H1 (cell line): ENCODE data around the gene SPATA21. TPM values are rescaled to one million over a fixed set of nuclear protein-coding genes. Genes with fewer than 3 reads are reported as not detected.

ENCODE experiments used
- CTCF ChIA-PET: fragments of 300-600 bp; sonication (Branson Sonifier 250); formaldehyde crosslinking; loops from one replicate; lab custom pipeline; 2021; ENCODE audit not compliant: partially characterized antibody; lab: Charles Lee
- POLR2A ChIA-PET: fragments of 300-600 bp; sonication (Branson Sonifier 250); formaldehyde crosslinking; loops from one replicate; lab custom pipeline; 2021; ENCODE audit warnings: inconsistent platforms; ENCODE audit not compliant: partially characterized antibody; lab: Charles Lee
- DNase-seq, 2 experiments: peaks; one replicate each; pipeline versions ENCODE4 v3.0.0 to v3.0.0-alpha.2; 2010 to 2022; ENCODE audit warnings: low spot score in 2 of 2, low read depth in 1 of 2, mixed read lengths in 1 of 2
- FAIRE-seq: peaks from 2 replicates; lab custom pipeline; 2011; peaks lifted over from hg19 to GRCh38; lab: Jason Lieb, UNC
- H2AFZ ChIP-seq: 2 replicates; pipeline ENCODE4 v1.8.1; 2012; ENCODE audit warnings: low read length, inconsistent platforms
- H2AK5ac ChIP-seq: 2 replicates; pipeline ENCODE4 v1.6.1; 2013; ENCODE audit warnings: low read depth, low read length
- H2BK120ac ChIP-seq: replicated peaks from 2 replicates; pipeline ENCODE3; 2013; ENCODE audit warnings: low read depth, low read length, inconsistent platforms
- H2BK12ac ChIP-seq: 2 replicates; pipeline ENCODE4 v1.6.1; 2013; ENCODE audit warnings: low read depth, low read length
- H2BK15ac ChIP-seq: 2 replicates; pipeline ENCODE4 v1.6.1; 2013; ENCODE audit warnings: low read length
- H2BK20ac ChIP-seq: 2 replicates; pipeline ENCODE4 v1.6.1; 2013; ENCODE audit warnings: low read length
- H2BK5ac ChIP-seq: 2 replicates; pipeline ENCODE4 v1.6.1; 2013; ENCODE audit warnings: low read depth, low read length
- H3K14ac ChIP-seq: 2 replicates; pipeline ENCODE4 v1.6.1; 2013; ENCODE audit warnings: inconsistent platforms; ENCODE audit not compliant: insufficient read length
- H3K18ac ChIP-seq: 2 replicates; pipeline ENCODE4 v1.6.1; 2013; ENCODE audit warnings: low read length; ENCODE audit errors: extremely low read depth
- H3K23ac ChIP-seq: 2 replicates; pipeline ENCODE4 v1.6.1; 2013; ENCODE audit warnings: inconsistent platforms; ENCODE audit not compliant: insufficient read length
- H3K23me2 ChIP-seq: 2 replicates; pipeline ENCODE4 v1.6.1; 2013; ENCODE audit warnings: low read depth, low read length
- H3K27ac ChIP-seq: 2 replicates; pipeline ENCODE4 v1.6.1; 2011; ENCODE audit warnings: low read depth, low read length, inconsistent platforms
- H3K27me3 ChIP-seq, 4 experiments: replicated peaks in 1 of 4; 1 replicate in 1 of 4; 2 replicates in 3 of 4; pipeline versions ENCODE4 v1.6.1 to v1.8.1; 2011 to 2013; ENCODE audit warnings: low read length in 3 of 4, mild to moderate bottlenecking in 3 of 4, inconsistent platforms in 2 of 4, mixed read lengths in 2 of 4, moderate library complexity in 1 of 4; ENCODE audit not compliant: control insufficient read depth in 3 of 4, insufficient read depth in 3 of 4; ENCODE audit errors: extremely low read depth in 1 of 4
- H3K36me3 ChIP-seq, 4 experiments: 2 replicates each; pipeline versions ENCODE4 v1.6.1 to v1.8.1; 2011 to 2013; ENCODE audit warnings: mild to moderate bottlenecking in 4 of 4, low read length in 3 of 4, moderate library complexity in 2 of 4, control low read depth in 1 of 4, inconsistent platforms in 1 of 4; ENCODE audit not compliant: insufficient read depth in 4 of 4, control insufficient read depth in 2 of 4
- H3K4ac ChIP-seq: replicated peaks from 2 replicates; pipeline ENCODE3; 2013; ENCODE audit warnings: low read length, low read depth, mixed read lengths, inconsistent platforms; ENCODE audit not compliant: insufficient read length
- H3K4me1 ChIP-seq, 4 experiments: replicated peaks in 1 of 4; 1 replicate in 1 of 4; 2 replicates in 3 of 4; pipeline versions ENCODE4 v1.6.1 to v1.8.1; 2011 to 2013; ENCODE audit warnings: low read length in 3 of 4, inconsistent platforms in 2 of 4, mixed read lengths in 1 of 4; ENCODE audit not compliant: insufficient read depth in 4 of 4, control insufficient read depth in 3 of 4
- H3K4me2 ChIP-seq, 2 experiments: 2 replicates each; pipeline versions ENCODE4 v1.6.1 to v1.8.1; 2011 to 2013; ENCODE audit warnings: low read depth in 2 of 2, low read length in 2 of 2, control low read depth in 1 of 2, inconsistent platforms in 1 of 2, mild to moderate bottlenecking in 1 of 2; ENCODE audit not compliant: insufficient read depth in 1 of 2
- H3K4me3 ChIP-seq, 4 experiments: fragments of 200-600, 300-600 bp in 1 of 4; sonication (generic), shearing (Covaris generic), sonication (Bioruptor Twin) in 1 of 4; 2 replicates each; pipeline versions ENCODE4 v1.5.1 to v1.8.1; 2011 to 2016; ENCODE audit warnings: low read length in 4 of 4, low read depth in 3 of 4, control low read depth in 2 of 4, inconsistent platforms in 2 of 4, mild to moderate bottlenecking in 2 of 4, mixed read lengths in 1 of 4, moderate library complexity in 1 of 4; ENCODE audit not compliant: insufficient read depth in 2 of 4; ENCODE audit errors: extremely low read depth in 1 of 4
- H3K56ac ChIP-seq: replicated peaks from 2 replicates; pipeline ENCODE3; 2013; ENCODE audit warnings: low read depth, mild to moderate bottlenecking, mixed read lengths, low read length, inconsistent platforms; ENCODE audit not compliant: insufficient read length
- H3K79me1 ChIP-seq: 2 replicates; pipeline ENCODE4 v1.6.1; 2013; ENCODE audit warnings: low read depth, low read length, control low read depth
- H3K79me2 ChIP-seq, 2 experiments: 2 replicates each; pipeline versions ENCODE4 v1.6.1 to v1.8.1; 2012 to 2013; ENCODE audit warnings: low read length in 2 of 2, mild to moderate bottlenecking in 2 of 2, inconsistent platforms in 1 of 2; ENCODE audit not compliant: insufficient read depth in 2 of 2, control insufficient read depth in 1 of 2
- H3K9ac ChIP-seq, 4 experiments: replicated peaks in 1 of 4; 1 replicate in 1 of 4; 2 replicates in 3 of 4; pipeline versions ENCODE4 v1.6.1 to v1.8.1; 2011 to 2013; ENCODE audit warnings: low read depth in 3 of 4, low read length in 3 of 4, control low read depth in 2 of 4, mild to moderate bottlenecking in 2 of 4, moderate library complexity in 2 of 4, inconsistent platforms in 1 of 4; ENCODE audit errors: extremely low read depth in 1 of 4
- H3K9me3 ChIP-seq, 2 experiments: 2 replicates each; pipeline versions ENCODE4 v1.6.1 to v1.8.1; 2012 to 2013; ENCODE audit warnings: mild to moderate bottlenecking in 2 of 2, moderate library complexity in 2 of 2, control low read depth in 1 of 2, inconsistent platforms in 1 of 2, low read depth in 1 of 2, low read length in 1 of 2, mixed read lengths in 1 of 2; ENCODE audit not compliant: insufficient read depth in 2 of 2
- H4K20me1 ChIP-seq, 2 experiments: replicated peaks in 1 of 2; 2 replicates each; pipeline versions ENCODE3 to v1.8.1; 2011 to 2013; ENCODE audit warnings: inconsistent platforms in 2 of 2, low read length in 2 of 2, mild to moderate bottlenecking in 1 of 2; ENCODE audit not compliant: insufficient read depth in 2 of 2, control insufficient read depth in 1 of 2
- H4K5ac ChIP-seq: 2 replicates; pipeline ENCODE4 v1.6.1; 2013; ENCODE audit warnings: low read length, low read depth, mixed read lengths, inconsistent platforms; ENCODE audit not compliant: insufficient read length
- H4K8ac ChIP-seq: 2 replicates; pipeline ENCODE4 v1.8.0; 2013; ENCODE audit warnings: mild to moderate bottlenecking, moderate library complexity, low read length, inconsistent platforms; ENCODE audit not compliant: insufficient read depth; ENCODE audit errors: extremely low read depth
- H4K91ac ChIP-seq: replicated peaks from 2 replicates; pipeline ENCODE3; 2013; ENCODE audit warnings: low read length, mixed read lengths, inconsistent platforms; ENCODE audit not compliant: insufficient read length
- CEBPB ChIP-seq: IDR thresholded peaks from 2 replicates; pipeline ENCODE4 v1.6.1; 2012; ENCODE audit warnings: low read depth, low read length
- EZH2 ChIP-seq: fragments of 200-600 bp; sonication (generic); IDR thresholded peaks from 2 replicates; pipeline ENCODE4 v1.7.1; 2012; ENCODE audit warnings: low read depth, mild to moderate bottlenecking, moderate library complexity, low read length, inconsistent platforms; ENCODE audit not compliant: severe bottlenecking
- WGBS, 2 experiments: shearing (Covaris generic) in 1 of 2; methylation state at CpG; one replicate each; pipeline versions ENCODE4 v1.1.6 to v1.1.7; 2013 to 2015; ENCODE audit warnings: low lambda C conversion rate in 2 of 2, mixed read lengths in 2 of 2, inconsistent platforms in 1 of 2, low coverage in 1 of 2, missing lambda C conversion rate in 1 of 2; ENCODE audit not compliant: insufficient replicate concordance in 2 of 2, insufficient coverage in 1 of 2, insufficient read length in 1 of 2; ENCODE audit errors: extremely low coverage in 1 of 2, missing lambda C conversion rate in 1 of 2; 5-methylcytosine and 5-hydroxymethylcytosine counted together
- polyA plus RNA-seq, 7 experiments: library from polyadenylated mRNA; depleted of rRNA in 3 of 7; stranded (reverse) in 5 of 7; unstranded in 2 of 7; fragments of >200 nt in 5 of 7; fragments of 200-250 nt in 2 of 7; gene quantifications; 1 replicate in 5 of 7; 2 replicates in 1 of 7; 4 replicates in 1 of 7; pipeline versions ENCODE4 v1.2.1 to v1.2.3, GENCODE V29; 2011 to 2013; ENCODE audit warnings: missing spikeins in 2 of 7, mixed read lengths in 2 of 7
- total RNA-seq: library from RNA; stranded (reverse); fragmentation: NEBNext Ultra II Directional; extraction: Animal tissue kit (Norgen Biotek cat#: 25700); gene quantifications from 2 replicates; pipeline ENCODE4 v1.2.1, GENCODE V29; 2021

The SPATA21 gene
- total and polyA plus RNA-seq, 2 of the 8 experiments (the other 6 are each of a cell fraction or from before 2014, with no cell fraction given): not detected

DNA sequence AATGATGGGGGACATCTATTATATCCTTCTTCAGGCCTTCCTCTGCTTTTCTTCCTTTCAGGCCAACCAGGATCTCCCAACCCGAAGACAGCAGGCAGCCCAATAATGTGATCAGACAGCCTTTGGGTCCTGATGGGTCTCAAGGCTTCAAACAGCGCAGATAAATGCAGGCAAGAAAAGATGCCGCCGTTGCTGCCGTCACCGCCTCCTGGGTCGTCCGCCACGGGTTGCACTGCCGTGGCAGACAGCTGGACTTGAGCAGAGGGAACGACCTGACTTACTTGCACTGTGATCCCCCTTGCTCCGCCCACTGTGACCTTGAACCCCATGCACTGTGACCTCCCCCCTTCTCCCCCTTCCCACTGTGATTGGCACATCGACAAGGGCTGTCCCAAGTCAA is 42.2 kb downstream of the SPATA21 start:
- no peak for DNase-seq
- no peaks in the 10 kb centered on the region for H3K9me3 ChIP-seq
- H2AFZ ChIP-seq: no peak overlapping the region
- H4K5ac ChIP-seq: no peak overlapping the region
- H3K18ac ChIP-seq: no peak overlapping the region
- H3K14ac ChIP-seq: no peak overlapping the region
- H3K9ac ChIP-seq: no peak overlapping the region
- no peak overlapping the region for H4K91ac ChIP-seq
- CTCF ChIA-PET: interaction anchor here (1.2 to 2.0 kb wide), 5 partner anchors 14 to 45 kb away, joined by 3 to 6 read pairs (median 5); partner anchors contain the start of gene NECAP2
- H2AK5ac ChIP-seq: no peak overlapping the region
- H2BK15ac ChIP-seq: no peak overlapping the region
- peaks cover 26% of the 10 kb centered on the region for H3K79me1 ChIP-seq
- H3K23me2 ChIP-seq: no peaks in the 10 kb centered on the region
- H3K79me2 ChIP-seq: peaks cover 4 to 44% of the 10 kb centered on the region in 2 experiments; a peak in 3 of 4 replicates
- no peaks in the 10 kb centered on the region for H3K27me3 ChIP-seq
- no peak overlapping the region for H2BK20ac ChIP-seq
- no peak overlapping the region for H3K4me3 ChIP-seq
- no peak for TF ChIP-seq EZH2
- TF ChIP-seq CEBPB: no peak
- TF ChIP-seq, all 59 proteins: peak for 0
- no peak overlapping the region for H4K8ac ChIP-seq
- H4K20me1 ChIP-seq: peaks cover 30 to 39% of the 10 kb centered on the region in 2 experiments
- H2BK12ac ChIP-seq: no peak overlapping the region
- H3K36me3 ChIP-seq: peaks cover 3 to 19% (median 11%) of the 10 kb centered on the region in 4 experiments; a peak in 7 of 8 replicates
- 93% methylated on average over 12 of the region's 13 CpGs; no CpG with 5 or more reads in 1 of the 2 experiments for WGBS, 2 experiments
- no peak for FAIRE-seq
- no peak overlapping the region for H3K23ac ChIP-seq
- H3K4me1 ChIP-seq: peaks cover 5 to 23% (median 17%) of the 10 kb centered on the region in 4 experiments
- no peak overlapping the region for H3K27ac ChIP-seq
- H3K4ac ChIP-seq: no peak overlapping the region
- no peak overlapping the region for H3K56ac ChIP-seq
- H3K4me2 ChIP-seq: no peak overlapping the region
- POLR2A ChIA-PET: interaction anchor here (1.4 kb wide), 1 partner anchor 9 kb away, joined by 3 read pairs; no protein-coding TSS in a partner anchor
- no peak overlapping the region for H2BK5ac ChIP-seq
- no peak overlapping the region for H2BK120ac ChIP-seq
